ENCODE data around the gene ATP2B2. TPM values are rescaled to one million over a fixed set of nuclear protein-coding genes. Genes with fewer than 3 reads are reported as not detected.

ATP2B2 gene
- total RNA-seq, 4 donors from 2014 or later: not detected

DNA sequence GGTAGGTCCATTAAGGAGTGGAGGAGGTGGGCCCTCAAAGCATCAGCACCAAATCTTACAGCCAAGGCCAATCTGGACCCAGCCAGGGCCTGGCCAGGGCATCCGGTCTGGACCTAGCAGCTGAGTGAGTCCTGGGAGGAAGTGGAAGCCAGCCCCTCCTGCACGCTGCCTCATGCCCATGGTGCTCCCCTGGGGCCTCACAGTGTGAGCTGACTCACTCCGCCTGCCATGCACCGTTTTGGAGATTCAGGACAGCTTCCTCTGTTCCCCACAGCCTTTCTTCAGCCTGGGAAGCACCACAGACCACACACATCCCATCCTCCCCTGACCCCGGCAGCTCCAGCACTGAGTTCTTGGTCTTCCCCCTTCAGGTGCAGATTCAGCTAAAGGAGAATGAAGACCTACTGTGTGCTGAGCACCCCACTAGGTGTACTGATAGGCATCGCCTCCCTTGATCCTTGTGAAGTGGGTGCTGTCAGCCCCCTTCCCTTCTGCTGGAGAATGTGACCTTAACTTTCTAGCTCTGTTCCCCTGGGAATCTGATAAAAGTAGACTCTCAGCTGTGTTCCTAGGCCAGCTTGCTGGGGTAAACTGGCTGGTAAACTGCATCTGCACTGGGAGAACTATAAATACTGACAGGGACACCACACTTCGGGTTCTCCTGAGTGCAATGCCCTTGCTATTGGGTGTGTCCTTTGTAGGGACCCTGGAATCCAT, 147.6 kb downstream of the ATP2B2 start:
- peaks cover 0 to 3% (median 0%) of the 10 kb centered on the region in 4 donors for H3K4me1 ChIP-seq
- H3K36me3 ChIP-seq: no peaks in the 10 kb centered on the region
- no peak overlapping the region for H3K4me3 ChIP-seq
- intact Hi-C loops (cut with DNase I; ENCODE audit: low total_unique reads): loop anchor here (2.0 kb wide), 1 partner anchor 41 kb away; no protein-coding TSS in a partner anchor
- H3K27ac ChIP-seq: no peak overlapping the region
- WGBS, 2 donors (ENCODE audit: low coverage in 1 of 2): 66% methylated on average over 7 of the region's 7 CpGs; no CpG with 5 or more reads in 1 of the 2 donors
- no peak for DNase-seq
- no peaks in the 10 kb centered on the region for H3K27me3 ChIP-seq
- in situ Hi-C loops (cut with MboI; ENCODE audit: low pct_ligation_motif_present in 1 of 4, low pct_unique_long_range_greater_than_20kb in 1 of 4, low sequenced_read_pairs in 3 of 4): loop anchor here in 1 of 4 donors (10.0 kb wide), 1 partner anchor 387 kb away; no protein-coding TSS in a partner anchor
- H3K9me3 ChIP-seq: no peaks in the 10 kb centered on the region
- TF ChIP-seq POLR2A (IDR thresholded peaks at IDR 0.05) (no peak), POLR2AphosphoS5 (IDR thresholded peaks at IDR 0.05) (no peak)

DNA sequence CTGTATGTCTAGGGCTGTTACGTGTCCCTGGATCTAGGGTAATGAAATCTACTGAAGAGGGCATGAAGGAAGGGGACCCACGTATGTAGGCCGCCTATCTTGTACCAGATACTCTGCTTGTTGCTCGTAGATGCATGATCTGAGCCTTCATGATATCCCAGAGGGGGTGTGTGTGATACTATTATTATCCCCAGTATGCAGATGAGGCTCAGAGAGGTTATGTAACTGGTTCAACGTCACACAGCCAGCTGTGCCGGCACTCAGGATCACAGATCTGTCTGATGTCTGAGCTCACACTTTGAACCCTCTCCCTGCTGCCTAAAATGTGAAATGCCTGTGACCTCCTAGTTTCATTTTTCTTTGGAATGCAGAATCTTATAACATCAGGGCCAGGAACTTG, 148.3 kb downstream of the ATP2B2 start:
- Histone ChIP-seq H3K27ac (no peak overlapping the region), H3K27me3 (no peaks in the 10 kb centered on the region), H3K9me3 (no peaks in the 10 kb centered on the region), H3K36me3 (no peaks in the 10 kb centered on the region), H3K4me3 (no peak overlapping the region), H3K4me1 (peaks cover 0 to 3% (median 0%) of the 10 kb centered on the region in 4 donors)
- TF ChIP-seq, protein P1, sequence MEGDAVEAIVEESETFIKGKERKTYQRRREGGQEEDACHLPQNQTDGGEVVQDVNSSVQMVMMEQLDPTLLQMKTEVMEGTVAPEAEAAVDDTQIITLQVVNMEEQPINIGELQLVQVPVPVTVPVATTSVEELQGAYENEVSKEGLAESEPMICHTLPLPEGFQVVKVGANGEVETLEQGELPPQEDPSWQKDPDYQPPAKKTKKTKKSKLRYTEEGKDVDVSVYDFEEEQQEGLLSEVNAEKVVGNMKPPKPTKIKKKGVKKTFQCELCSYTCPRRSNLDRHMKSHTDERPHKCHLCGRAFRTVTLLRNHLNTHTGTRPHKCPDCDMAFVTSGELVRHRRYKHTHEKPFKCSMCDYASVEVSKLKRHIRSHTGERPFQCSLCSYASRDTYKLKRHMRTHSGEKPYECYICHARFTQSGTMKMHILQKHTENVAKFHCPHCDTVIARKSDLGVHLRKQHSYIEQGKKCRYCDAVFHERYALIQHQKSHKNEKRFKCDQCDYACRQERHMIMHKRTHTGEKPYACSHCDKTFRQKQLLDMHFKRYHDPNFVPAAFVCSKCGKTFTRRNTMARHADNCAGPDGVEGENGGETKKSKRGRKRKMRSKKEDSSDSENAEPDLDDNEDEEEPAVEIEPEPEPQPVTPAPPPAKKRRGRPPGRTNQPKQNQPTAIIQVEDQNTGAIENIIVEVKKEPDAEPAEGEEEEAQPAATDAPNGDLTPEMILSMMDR (IDR thresholded peaks at IDR 0.05): no peak
- no peak for TF ChIP-seq POLR2A (IDR thresholded peaks at IDR 0.05)
- in situ Hi-C loops (cut with MboI; ENCODE audit: low pct_ligation_motif_present in 1 of 4, low pct_unique_long_range_greater_than_20kb in 1 of 4, low sequenced_read_pairs in 3 of 4) (loop anchor here in 1 of 4 donors (10.0 kb wide), 1 partner anchor 388 kb away; no protein-coding TSS in a partner anchor), intact Hi-C loops (cut with DNase I; ENCODE audit: low total_unique reads) (loop anchor here (2.0 kb wide), 1 partner anchor 42 kb away; no protein-coding TSS in a partner anchor)
- no peak for DNase-seq
- WGBS, 2 donors (ENCODE audit: low coverage in 1 of 2): 84 to 86% methylated on average over 1 to 6 of the region's 6 CpGs

DNA sequence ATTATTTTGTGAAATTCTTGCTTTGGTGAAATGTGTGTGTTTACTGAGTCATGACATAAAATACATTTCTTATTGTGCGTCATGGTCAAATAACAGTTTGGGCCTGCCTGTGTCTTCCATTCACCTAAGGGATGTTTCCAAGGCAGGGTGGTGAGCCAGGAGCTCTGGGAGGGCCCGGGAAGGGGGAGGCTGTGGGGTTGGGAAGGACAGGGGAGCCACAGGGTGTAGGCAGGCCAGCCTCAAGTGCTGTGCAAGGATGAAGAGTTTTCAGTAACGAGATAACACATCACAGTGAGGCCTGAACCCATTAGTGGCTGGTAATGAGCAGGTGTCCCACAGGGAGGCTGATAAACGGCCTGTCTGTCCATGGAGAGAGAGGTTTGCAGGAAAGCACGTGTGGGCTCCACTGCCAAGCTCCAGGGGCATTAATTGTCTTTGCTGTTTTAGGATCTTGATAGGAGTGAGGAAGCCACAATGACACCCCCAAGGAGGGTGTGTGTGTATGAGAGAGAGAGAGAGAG, 148.9 kb downstream of the ATP2B2 start:
- Histone ChIP-seq H3K9me3 (no peaks in the 10 kb centered on the region), H3K4me3 (no peak overlapping the region), H3K27me3 (no peaks in the 10 kb centered on the region), H3K4me1 (peaks cover 0 to 3% (median 0%) of the 10 kb centered on the region in 4 donors), H3K36me3 (no peaks in the 10 kb centered on the region), H3K27ac (no peak overlapping the region)
- TF ChIP-seq EP300 (IDR thresholded peaks at IDR 0.05; ENCODE audit: low read depth): no peak
- no peak for TF ChIP-seq POLR2AphosphoS5 (IDR thresholded peaks at IDR 0.05)
- no peak for TF ChIP-seq POLR2A (IDR thresholded peaks at IDR 0.05)
- TF ChIP-seq, protein P1 (IDR thresholded peaks at IDR 0.05): no peak
- DNase-seq: no peak
- intact Hi-C loops (cut with DNase I; ENCODE audit: low total_unique reads): loop anchor here (2.0 kb wide), 1 partner anchor 42 kb away; no protein-coding TSS in a partner anchor
- in situ Hi-C loops (cut with MboI; ENCODE audit: low pct_ligation_motif_present in 1 of 4, low pct_unique_long_range_greater_than_20kb in 1 of 4, low sequenced_read_pairs in 3 of 4): loop anchor here in 1 of 4 donors (10.0 kb wide), 1 partner anchor 388 kb away; no protein-coding TSS in a partner anchor
- WGBS, 2 donors (ENCODE audit: low coverage in 1 of 2): 77 to 82% methylated on average over 1 to 5 of the region's 5 CpGs

DNA sequence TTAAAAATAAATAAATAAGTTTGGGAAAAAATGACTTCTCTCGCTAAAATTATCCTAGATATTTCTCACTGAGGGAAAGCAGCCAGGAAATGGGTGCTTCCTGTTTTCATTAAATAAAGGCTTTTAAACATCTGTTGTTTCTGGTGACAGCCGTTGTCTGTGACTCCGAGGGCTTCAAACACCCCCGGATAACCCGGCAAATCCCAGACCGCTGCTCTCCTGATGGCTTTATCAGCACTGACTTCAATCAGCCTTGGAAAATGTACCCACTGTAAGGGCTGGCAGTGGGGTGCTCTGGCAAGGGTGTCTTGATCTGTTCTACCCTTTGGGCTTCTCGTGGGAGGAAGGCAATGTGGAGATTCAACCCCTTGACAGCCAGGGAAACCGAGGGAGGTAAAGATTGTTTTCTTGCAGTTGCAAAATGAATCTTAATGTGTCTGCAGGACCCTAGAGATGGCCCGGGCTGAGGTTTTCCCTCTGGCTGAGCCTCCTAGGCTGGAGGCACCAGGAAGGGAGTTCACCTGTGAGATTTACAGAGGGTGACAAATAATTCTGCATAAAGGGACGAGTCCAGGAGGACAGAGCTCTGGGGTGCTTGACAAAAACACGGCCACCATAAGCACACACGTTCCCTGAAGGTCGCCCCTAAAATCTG, 150.9 kb downstream of the ATP2B2 start:
- no peak for TF ChIP-seq POLR2A (IDR thresholded peaks at IDR 0.05)
- no peak for TF ChIP-seq POLR2AphosphoS5 (IDR thresholded peaks at IDR 0.05)
- TF ChIP-seq EP300 (IDR thresholded peaks at IDR 0.05; ENCODE audit: low read depth): no peak
- TF ChIP-seq, protein P1 (IDR thresholded peaks at IDR 0.05): no peak
- no peaks in the 10 kb centered on the region for H3K27me3 ChIP-seq
- no peaks in the 10 kb centered on the region for H3K9me3 ChIP-seq
- H3K4me1 ChIP-seq: peaks cover 0 to 3% (median 0%) of the 10 kb centered on the region in 4 donors
- no peak for DNase-seq
- no peaks in the 10 kb centered on the region for H3K36me3 ChIP-seq
- in situ Hi-C loops (cut with MboI; ENCODE audit: low pct_ligation_motif_present in 1 of 4, low pct_unique_long_range_greater_than_20kb in 1 of 4, low sequenced_read_pairs in 3 of 4): loop anchor here in 1 of 4 donors (10.0 kb wide), 1 partner anchor 390 kb away; no protein-coding TSS in a partner anchor
- no peak overlapping the region for H3K4me3 ChIP-seq
- no peak overlapping the region for H3K27ac ChIP-seq
- WGBS, 2 donors (ENCODE audit: low coverage in 1 of 2): 32 to 47% methylated on average over 5 to 13 of the region's 13 CpGs
- intact Hi-C loops (cut with DNase I; ENCODE audit: low total_unique reads): no loop called here

Measured in transverse colon (tissue), 4 donors.